NCI-H524 treated with DMSO at 0.1 percent for 48 hours (cell line): ENCODE data around the gene ELAC1.
A peak's percentile ranks its signal among the peaks of the same experiment; 100 is the strongest.
"Not testable (repeated sequence)": the region's sequence is repeated elsewhere in the genome, so short reads cannot be mapped to it uniquely, and the experiment has no call there.

Experiments used
- DNase-seq: peaks from one replicate; lab custom pipeline; 2025; lab: John Stamatoyannopoulos, UW

Gene ELAC1

DNA sequence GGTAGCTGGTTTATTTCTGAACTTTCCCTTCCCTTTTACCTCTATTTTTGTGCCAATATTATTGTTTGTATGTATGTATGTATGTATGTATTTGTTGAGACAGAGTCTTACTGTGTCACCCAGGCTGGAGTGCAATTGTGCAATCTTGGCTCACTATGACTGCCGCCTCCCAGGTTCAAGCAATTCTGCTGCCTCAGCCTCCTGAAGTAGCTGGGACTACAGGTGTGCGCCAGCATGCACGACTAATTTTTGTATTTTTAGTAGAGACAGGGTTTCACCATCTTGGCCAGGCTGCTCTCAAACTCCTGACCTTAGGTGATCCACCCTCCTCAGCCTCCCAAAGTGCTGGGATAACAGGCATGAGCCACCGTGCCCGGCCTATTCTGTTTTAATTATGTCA is 4.6 kb downstream of the ELAC1 start:
- not testable (repeated sequence) for DNase-seq

GRCh38 chr18:50973367-50974126 is 5.7 kb downstream of the ELAC1 start:
- no peak for DNase-seq

- DNase-seq, result no peak
These were observed 9.4 kb downstream of the ELAC1 start for GRCh38 chr18:50977037-50977760.

DNA sequence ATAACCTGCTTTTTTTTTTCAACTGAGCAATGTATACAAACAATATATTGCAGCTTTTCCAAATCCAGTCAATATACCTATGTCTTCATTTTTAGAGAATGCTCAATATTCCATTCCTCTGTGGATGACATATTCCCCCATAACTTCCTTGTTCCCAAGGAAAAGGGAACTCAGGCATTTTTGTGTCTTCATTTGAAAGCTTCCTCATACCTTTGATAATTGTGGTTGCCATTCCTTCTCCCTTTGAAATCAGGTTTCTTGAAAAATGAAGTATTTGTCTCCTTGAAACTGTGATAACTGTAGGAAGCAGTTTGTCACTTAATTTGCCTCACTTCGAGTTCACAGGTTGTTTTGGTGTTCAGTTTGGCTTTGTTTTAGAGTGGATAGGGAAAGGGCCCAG is 13.5 kb downstream of the ELAC1 start:
- DNase-seq, result no peak

DNA sequence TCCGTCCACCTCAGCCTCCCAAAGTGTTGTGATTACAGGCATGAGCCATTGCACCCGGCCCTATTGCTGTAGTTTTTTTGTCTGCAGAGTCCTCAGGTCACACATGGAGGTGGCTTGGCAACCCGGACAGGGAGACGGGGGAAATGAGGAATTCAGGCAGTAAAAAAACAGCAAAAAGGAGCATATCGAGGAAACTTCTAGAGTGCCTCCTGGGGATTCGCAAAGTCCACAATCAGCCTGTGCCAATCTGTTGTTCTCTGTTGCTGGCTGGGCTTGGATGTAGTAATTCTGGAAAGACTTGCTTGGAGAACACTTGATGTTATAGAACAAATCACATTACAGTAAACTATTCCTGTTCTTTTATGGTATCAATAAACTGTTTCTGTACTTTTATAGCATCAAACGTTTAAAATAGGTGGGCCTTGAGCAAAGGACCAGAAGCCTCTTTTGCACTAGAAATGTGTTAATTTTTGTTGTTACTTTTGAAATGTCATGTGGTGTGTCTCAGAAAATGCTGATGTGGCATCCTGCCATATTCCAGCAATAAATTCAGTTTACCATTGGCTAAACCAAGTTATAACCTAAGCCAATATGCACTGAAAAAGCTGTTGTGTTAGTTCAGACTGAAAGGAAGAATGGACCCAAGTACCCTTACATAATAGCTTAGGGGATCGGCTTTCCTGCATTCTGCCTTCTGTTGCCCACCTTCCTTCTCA is 14.4 kb downstream of the ELAC1 start:
- DNase-seq, result no peak

- no peak for DNase-seq
These were observed 15.0 kb downstream of the ELAC1 start for GRCh38 chr18:50982802-50983179.

GRCh38 chr18:50986360-50987087 is 18.7 kb downstream of the ELAC1 start:
- no peak for DNase-seq

DNA sequence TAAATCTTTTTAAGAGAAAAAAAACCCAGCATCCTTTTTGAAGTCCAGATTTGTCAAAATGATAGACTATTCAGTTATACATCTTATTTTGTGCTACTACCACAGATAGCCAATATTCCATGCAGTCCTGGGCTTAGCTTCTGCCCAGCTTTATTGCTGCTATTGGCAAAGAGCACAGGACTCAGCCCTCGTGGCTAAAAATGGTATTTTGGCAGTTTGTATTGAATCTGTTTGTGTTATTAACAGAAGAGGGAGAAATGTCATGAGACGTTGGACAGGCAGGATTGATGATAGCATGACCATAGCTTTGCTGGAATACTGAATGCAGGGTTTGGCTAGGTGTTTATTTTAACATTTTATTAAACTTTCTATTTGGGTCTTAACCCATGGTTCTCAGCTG is 19.4 kb downstream of the ELAC1 start:
- no peak for DNase-seq

GRCh38 chr18:50989711-50990110 is 21.9 kb downstream of the ELAC1 start:
- no peak for DNase-seq

DNA sequence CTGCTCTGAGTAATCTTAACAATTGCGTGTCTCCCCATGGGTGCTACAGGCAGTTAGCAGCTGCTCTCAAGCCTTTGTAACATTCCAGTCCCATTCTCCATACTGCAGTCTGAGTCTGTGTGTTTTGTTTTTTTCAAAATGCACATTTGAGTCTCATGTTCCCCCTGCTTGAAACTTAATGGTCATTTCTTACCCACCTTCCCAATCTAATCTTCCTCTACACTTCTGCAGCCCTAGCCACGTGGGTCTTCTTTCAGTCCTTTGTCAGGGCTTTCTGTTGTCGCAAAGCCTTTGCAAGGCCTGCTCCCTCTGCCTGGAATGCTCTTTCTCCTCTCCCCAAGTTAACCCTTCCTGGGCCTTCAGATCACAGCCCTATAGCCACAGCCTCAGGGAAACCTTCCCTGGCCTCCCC is 24.5 kb downstream of the ELAC1 start:
- no peak for DNase-seq

- DNase-seq, result no peak
These were observed 26.2 kb downstream of the ELAC1 start for GRCh38 chr18:50994031-50994430.

- DNase-seq, result not testable (repeated sequence)
These were observed 35.3 kb downstream of the ELAC1 start for GRCh38 chr18:51003174-51003573.

GRCh38 chr18:51006061-51006818 is 38.4 kb downstream of the ELAC1 start:
- no peak for DNase-seq

- DNase-seq, result no peak
These were observed 39.3 kb downstream of the ELAC1 start for GRCh38 chr18:51006948-51007789.

DNA sequence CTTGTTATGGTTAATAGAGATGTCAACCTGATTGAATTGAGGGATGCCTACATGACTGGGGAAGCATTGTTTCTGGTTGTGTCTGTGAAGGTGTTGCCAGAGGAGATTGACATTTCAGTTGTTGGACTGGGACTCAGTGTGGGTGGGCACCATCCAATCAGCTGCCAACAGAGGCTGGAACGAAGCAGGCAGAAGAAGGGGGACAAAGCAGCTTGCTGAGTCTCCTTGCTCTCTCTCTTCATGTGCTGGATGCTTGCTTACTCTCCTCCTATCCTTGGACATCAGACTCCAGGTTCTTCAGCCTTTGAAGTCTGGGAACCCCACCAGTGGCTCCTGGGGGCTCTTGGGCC is 39.9 kb downstream of the ELAC1 start:
- no peak for DNase-seq

DNA sequence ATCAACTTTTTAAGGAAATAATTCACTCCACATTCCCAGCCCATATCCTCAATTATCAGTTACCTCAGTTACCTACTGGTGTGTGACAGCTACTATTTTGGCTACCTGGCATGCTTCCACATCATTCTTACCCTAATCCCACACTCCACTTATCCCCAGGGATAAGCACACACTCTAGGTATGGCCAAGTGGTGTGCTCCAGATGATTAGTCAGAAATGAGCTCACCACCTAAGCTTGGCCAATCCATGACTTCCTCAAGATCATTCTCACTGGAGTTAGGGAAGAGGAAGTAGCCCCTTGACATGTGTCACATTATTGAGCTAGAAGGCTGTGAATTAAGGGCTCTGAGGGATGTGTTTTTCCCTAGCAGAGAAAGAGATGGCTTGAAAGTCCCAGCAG is 41.2 kb downstream of the ELAC1 start:
- DNase-seq, result peak; percentile 93

DNA sequence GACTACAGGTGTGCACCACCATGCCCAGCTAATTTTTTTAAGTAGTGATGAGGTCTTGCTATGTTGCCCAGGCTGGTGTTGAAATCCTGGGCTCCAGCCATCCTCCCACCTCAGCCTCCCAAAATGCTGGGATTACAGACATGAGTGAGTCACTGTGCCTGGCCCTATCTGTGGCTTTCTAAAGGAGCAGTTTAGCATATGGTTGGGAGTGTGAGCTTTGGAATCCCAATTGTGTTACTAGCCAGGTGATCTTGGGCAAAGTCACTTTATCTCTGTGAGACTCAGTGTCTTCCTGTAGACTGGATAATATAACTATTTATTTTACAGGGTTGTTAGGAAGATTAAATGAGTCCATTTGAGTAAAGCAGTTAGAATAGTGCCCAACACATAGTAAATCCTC is 42.4 kb downstream of the ELAC1 start:
- no peak for DNase-seq

DNA sequence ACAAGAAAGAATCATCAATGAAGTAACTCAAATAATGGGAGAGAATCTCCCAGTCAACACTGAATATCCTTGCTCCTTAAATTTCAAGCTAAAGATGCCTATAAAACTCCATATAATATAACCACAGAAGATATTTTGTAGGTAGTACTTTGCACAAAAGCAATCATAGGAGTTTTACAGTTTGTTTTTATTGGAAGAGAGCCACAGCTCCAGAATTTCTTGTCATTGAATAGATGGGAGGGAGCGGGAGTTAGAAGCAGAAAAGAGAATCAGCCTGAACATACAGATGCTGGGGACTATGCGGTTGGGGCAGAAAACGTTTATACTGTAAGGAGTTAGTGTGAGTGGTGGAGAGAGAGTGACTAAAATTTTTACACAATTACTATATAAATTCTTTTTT is 43.9 kb downstream of the ELAC1 start:
- no peak for DNase-seq

GRCh38 chr18:51012441-51012840 is 44.6 kb downstream of the ELAC1 start:
- DNase-seq, result no peak

GRCh38 chr18:51013259-51013658 is 45.4 kb downstream of the ELAC1 start:
- DNase-seq, result no peak
